ENCODE results near the gene TENM3.
"Not testable (repeated sequence)": the region's sequence is repeated elsewhere in the genome, so short reads cannot be mapped to it uniquely, and the experiment has no call there.

TENM3 gene

DNA sequence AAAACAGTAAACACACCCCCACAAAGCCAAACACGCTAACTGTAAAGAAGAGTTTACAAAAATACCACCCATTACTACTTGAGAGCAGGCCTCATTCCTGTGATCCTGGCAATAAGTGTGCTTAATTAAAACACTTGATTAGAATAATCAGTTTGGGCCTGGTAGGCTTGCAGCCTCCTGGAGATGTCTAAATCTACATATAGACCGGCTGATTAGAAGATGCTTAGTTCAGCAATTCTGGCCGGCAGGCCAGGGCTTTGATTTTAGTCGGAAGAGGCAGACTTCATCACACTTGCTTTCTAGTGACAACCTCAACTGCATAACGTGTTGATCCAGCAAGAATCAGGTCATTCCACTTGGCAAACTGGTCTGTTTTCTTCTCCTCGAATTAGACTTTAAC is 560.0 kb downstream of the TENM3 start:
- no peak for DNase-seq

DNA sequence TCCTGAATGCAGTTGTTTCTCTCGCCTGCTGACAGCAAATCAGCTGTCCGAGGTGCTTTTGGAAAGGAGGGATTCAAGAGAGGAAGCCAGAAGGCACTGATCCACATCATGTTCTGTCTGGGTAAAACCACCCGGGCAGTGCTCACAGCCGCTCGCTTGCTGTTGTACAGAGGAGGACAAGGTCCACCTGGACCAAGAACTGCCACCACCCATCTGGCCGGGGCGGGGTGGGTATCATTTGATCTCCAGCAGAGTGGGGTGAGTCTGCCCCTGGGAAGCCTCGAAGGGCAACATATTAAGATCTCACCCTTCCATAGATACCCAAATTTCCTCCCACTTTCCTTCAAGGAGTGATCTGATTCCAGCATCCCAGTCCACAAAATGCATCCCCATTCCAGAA is 560.9 kb downstream of the TENM3 start:
- DNase-seq, result no peak

DNA sequence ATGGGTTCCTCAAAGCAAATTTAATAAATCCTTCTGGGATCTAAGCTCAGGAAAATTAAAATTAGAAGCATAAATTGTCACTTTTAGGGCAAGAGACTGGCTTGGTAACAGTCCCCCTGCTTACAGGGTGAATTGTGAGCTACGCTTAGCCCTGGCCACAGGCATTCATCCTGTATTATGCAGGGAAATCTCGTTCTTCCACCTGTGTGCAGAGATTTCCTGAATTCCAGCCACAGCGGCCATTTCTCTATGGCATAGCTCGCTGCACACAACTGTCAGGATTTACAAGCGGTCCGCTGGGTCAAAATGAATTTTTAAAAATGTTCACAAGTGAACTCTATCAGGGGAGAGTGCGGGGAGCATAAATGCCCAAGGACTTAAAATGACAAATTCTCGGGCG is 562.1 kb downstream of the TENM3 start:
- no peak for DNase-seq

DNA sequence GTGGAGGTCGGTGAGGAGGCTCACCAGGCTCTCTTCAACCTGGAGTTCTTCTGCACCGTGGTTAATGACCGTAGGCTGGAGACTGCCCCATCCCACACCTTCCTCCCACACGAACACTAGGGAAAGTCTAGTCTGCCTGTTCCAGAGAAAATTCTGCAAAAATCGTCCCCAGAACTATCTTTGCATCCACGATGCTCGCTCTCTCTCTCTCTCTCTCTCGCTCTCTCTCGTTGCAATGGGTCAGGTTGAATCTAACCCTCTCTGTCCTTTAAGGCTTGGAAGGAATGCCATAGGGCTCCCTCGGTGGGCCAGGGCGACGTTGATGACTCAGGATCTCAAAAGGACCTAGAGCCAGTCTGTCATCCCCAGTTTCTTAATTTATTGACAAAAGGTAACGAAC is 562.5 kb downstream of the TENM3 start:
- no peak for DNase-seq

DNA sequence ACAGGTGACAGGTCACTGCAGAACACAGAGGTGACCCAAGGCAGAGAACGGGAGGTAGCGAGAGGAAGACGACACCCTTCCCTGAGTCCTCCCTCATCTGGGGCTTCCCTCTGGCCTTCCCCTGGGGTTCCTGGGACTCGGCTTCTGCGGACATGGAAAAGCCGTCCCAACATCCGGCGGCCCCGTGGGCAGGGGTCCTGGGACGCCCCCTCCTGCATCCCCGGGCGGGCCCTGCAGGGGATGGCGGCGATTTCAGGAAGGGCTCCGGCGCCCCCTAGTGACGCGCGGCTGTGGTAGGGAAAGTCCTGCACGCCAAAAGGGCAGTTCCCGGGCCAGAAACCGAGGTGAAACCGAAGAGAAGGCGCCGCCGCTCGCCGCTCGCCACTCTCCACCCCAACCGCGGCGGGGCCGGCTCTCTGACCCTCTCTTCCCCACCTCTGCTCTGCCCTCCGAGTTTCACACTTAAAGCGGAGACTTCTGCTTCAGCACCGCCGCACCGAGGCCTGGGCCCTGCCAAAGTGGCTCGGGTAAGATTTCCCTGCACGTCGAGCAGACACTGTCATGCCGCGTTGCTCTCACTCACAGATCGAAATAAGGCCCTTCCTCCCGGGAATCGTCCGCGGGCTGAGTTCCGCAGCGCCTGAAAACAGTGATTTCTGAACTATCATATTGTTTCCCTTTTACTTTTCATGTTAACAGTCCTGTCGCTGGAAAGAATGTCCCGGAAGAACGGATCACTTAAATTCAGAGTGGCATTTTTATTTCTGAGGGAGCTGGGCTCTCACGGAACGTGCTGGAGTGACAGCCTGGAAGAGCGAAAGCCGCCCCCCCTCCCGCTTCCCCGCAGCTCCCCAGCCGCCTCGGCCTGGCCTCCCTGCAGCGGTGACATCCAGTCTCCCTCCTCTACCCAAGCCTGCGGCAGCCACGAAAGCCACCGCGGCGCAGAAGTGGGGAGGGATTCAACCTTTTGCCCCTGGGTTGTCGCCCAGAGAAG is 563.4 kb downstream of the TENM3 start:
- DNase-seq, result peak; percentile 79

DNA sequence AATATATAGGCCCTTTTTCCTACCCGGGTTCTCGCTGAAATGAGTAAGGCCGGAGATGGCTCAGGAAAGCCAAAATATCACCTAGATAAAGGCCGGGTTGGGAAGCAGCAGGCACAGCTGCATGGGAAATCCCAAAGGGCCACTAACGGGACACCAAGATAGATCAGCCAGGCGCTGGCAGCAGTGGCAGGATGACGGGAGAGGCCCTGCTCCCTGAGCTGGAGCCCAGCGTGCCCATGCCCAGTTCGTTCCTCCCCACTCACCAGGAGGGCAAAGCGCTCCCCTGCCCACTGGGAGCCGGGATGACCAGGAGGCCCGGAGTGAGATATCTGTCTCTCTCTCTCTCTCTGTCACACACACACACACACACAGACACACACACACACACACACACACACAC is 564.1 kb downstream of the TENM3 start:
- DNase-seq, result no peak

DNA sequence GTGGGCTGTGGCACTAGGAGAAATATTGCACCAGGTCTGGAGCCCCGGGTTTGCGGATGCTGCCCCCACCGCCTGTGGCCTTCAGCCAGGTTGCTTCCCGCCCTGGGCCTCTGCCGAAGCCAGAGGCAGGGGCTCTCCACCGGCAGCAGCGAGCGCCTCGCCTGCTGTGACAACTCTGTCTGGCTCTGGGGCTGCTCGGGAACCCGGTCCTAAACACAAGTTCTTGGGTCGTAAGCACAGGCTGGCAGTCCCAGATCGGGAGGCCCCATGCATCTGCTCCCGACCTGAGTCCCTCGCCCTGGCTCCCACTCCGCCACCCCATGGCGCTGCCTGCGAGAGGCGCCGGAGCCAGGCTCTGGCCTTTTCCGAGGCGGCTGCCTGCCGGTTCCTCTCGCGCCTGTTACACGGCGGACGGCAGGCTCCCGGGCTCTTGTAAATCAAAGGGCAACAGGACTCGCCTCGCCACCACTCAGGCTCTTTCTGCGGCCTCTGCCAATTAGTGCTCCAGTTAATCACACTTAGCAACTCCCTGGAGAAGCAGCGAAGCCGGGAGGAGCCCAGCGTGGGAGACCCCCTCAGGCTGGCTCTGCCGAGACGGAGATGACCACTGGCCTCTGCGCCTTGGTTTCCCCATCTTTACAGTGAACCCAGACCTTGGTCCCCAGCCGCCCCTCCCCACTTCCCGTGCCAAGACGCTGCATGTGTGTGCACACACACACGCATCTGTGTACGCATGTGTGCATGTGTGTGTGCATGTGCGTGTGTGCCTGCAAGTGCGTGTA is 564.8 kb downstream of the TENM3 start:
- DNase-seq, result no peak

DNA sequence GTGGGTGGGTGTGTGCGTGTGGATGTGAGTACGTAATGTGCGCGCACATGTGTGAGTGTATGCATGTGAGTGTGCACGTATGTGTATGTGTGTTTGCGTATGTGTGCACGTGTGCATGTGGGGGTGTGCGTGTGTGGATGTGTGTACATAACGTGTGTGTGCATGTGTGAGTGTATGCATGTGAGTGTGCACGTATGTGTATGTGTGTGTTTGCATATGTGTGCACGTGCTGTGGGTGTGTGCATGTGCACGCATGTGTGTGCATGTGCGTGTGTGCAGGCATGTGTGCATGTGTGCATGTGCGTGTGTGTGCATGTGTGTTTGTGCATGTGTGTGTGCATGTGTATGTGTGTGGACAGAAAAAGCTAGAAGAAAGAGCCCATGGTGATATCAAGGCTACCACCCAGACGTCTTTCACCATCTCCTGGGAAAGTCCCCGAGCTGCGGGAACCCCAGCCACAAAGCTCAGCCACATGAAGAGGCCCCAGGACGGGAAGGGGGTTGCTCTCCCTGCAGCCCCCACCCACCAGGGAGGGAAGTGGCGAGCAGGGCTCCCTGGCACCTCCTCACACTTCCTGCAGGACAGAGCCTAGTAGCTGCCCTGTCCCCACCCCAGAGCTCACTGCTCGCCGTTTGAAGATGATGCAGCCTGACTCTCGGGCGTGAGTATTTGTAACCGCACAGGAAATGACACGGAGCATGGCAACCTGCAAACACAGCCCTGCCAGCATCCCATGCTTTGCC is 565.6 kb downstream of the TENM3 start:
- peak; percentile 72 for DNase-seq

DNA sequence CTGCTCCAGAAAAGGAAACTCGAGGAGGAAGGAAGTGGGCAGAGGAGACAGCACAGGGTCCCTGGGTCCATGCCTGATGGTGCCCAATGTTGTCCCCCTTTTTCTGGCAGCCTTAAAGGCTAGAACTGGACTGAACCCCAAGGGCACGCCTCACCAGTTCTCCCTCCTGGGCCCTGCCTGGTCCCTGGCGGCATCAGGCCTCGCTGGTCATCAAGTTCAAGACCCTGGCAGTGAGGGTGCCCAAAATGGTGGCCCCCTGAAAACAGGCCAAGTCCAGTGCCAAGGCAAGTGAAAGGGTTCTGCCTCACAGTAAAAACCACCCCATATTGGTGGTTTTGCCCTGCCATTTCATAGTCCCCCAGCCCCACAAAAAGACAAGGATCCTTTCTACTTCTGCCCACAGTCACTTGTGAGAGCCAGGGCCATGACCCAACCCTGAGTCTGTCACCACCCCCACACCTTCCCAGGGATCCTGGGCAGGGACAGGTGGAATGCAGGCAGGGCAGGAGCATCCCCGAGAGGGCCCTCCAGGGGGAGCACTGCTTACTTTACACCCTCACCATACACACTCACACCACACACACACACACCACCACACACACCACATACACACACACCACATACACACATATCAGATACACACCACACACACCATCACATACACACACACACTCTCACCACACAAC is 566.4 kb downstream of the TENM3 start:
- peak; percentile 41 for DNase-seq

DNA sequence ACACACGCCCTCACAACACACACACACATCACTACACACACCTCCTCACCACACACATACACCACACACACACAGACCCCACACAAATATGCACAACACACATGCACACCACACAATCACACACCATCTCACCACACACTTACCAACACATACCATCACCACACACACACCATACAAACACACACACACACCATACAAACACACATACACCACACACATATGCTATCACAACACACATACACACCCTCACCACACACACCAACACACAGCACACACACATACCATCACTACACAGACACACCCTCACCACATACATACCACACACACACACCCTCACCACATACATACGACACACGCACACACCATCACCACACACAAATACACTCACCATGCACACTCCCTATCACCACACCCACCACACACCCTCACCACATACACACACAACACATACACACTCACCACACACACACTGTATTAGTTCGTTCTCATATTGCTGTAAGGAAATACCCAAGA is 567.0 kb downstream of the TENM3 start:
- DNase-seq, result no peak

DNA sequence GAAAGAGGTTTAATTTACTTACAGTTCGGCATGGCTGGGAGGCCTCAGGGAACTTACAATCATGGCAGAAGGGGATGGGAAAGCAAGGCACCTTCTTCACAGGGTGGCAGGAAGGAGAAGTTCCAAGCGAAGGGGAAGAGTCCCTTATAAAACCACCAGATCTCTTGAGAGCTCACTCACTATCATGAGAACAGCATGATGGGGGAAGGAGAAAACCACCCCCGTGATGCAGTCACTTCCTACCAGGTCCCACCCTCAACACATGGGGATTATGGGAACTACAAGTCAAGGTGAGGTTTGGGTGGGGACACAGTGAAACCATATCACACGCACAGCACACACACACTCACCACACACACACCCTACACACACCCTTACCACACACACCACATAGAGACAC is 569.7 kb downstream of the TENM3 start:
- DNase-seq, result no peak

DNA sequence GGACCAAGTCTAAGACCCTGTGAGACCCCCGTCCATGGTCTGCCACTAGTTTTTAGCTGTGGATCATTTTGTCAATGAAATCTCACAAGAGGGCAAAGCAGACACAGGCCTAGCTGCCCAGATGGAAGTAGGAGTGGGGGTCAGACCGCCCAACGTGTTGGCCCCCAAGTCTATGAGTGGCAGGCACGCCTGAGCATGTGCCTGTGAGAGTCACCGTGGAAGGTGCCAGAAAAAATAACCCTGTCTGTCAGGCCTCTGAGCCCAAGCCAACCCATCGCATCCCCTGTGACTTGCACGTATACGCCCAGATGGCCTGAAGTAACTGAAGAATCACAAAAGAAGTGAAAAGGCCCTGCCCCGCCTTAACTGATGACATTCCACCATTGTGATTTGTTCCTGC is 570.9 kb downstream of the TENM3 start:
- DNase-seq, result not testable (repeated sequence)

DNA sequence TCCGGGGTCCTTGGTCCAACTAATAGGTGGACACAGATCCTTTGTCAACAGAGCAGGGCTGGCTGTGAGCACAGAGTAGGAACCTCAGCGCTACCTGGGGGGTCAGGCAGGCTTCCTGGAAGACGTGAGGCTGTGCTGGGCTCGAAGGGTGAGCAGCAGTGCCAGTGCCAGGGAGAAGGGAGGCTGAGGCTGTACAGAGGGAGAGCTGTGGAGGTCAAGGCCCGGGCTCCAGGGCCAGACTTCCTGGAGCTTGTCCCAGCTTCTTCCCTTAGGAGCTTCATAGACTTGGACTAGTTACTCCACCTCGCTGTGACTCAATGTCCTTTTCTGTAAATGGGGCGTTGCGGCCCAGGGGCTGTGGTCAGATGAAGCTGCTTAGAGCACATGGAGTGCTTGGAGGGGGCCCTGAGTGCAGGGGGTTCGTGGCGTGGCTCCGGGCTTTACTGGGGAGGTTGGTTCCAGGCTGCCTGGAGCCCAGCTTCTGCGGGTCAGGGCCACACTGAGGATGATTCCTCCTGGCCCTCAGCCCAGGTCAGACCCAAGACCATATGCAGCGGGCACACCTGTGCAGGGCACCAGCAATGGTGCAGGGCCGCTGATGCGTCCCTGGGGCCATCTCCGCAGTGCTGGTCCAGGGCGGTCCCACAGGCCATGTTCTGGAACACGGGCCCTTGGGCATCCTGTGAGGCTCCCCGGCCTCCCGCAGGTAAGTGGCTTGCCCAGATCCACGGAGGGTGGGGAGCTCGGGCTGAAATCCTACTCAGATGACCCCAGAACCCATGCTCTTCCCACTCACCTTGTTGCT is 575.9 kb downstream of the TENM3 start:
- DNase-seq, result no peak

DNA sequence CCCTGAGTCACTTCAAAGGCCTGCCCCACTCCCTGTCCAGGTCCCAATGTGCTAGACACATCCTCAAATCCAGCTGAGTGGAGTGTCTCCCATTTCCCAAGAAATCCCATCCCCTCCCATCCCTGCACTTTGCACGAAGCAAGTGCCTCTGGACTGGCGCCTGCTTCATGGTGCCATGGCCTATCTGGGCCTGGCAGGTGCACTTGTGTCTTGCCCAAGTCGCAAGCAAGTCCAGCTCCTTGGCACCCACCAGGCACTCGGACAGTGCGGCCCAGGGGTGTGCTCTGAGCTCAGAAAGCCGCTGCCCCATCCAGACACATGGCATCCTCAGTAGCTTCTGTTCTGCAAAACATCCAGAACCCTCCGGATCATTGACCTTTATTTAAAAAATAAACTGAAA is 576.5 kb downstream of the TENM3 start:
- no peak for DNase-seq

DNA sequence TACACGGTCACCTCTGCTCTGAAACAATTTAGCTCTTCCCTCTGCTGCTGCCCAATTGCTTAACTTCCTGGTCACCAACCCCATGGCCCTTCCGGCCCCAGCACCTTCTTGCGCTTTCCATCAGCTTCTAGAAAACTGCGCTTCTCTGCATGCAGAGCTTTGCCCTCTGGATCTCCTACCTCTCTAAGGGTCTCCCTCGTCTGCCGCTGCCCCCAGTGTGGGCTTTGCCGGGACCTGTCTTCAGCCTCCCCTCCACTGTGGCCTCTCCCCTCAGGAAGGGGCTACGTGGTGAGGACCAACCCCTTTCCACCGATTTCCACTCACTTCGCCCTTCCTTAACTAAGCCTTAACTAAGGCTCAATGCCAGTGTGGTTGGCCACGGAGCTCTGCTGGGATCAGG is 579.4 kb downstream of the TENM3 start:
- no peak for DNase-seq

DNA sequence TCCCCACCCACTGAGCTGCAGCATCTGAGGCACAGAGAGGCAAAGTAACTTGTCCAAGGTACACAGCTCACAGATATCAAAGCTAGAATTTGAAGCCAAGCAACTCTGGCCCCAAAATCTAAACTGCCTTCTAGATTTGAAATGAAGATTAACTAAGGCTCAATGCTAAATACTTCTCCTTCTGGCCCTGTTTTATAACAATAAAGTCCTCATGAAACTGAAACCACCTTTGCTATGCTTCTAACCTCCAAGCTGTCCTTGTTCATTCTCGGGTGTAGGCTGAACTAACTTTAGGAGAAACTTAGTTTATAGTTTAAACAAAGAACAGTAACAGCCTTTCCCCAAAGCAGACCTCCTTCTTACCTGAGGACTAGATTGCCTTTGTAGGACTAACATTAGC is 580.4 kb downstream of the TENM3 start:
- no peak for DNase-seq

DNA sequence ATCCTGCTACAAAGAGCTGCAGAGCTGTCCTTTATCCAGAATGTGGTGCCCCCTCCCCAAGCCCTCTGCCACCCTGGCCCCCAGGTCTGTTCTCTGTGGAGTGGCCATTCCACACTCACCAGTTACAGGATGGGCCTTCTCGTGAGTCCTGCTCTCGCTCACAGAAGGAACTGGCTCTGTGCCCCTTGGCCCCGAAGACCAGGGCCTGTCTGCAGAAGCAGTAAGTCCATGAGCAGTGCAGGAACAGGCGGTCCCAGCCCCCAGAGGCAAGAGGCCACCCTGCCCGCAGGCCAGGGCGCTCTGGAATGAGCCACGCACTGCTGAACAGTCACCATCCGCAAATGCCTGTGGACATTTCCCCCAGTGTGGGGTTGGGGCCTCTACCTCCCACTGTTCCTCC is 581.8 kb downstream of the TENM3 start:
- no peak for DNase-seq

DNA sequence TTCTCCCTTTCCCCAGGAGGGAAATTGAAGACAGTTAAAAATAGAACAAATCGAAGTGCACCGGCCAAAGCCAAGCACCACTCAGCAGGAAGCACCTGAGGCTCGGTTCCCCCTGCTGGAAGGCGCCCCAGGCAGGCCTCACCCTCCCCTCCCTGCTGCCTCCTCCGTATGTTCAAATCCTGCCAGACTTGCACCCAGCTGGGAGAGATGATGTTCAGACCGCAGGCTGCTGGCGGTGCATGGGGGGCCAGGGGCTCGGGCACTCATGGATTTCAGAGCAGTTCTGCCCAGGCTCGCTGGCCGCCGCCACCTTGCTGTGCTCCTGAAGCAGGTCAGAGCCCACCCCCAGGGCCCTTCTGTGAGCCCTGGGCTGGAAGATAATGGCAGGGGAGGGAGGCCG is 582.6 kb downstream of the TENM3 start:
- DNase-seq, result no peak

DNA sequence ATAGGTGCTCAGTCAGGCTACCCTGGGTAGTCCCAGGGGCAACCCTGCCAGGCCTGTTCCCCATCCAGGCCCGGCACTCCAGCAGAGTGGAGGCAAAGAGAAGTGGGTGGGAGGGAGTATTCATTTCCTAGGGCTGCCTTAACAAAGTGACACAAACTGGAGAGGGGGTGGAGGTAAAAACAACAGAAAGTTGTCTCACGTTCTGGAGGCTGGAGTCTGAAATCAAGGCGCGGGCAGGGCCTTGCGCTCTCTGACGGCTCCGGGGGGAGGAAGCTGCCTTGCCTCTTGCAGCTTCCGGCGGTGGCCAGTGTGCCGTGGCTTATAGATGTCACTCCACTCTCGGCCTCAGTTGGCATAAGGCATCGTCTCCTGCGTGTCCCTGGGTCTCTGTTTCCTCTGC is 583.2 kb downstream of the TENM3 start:
- DNase-seq, result peak; percentile 36

DNA sequence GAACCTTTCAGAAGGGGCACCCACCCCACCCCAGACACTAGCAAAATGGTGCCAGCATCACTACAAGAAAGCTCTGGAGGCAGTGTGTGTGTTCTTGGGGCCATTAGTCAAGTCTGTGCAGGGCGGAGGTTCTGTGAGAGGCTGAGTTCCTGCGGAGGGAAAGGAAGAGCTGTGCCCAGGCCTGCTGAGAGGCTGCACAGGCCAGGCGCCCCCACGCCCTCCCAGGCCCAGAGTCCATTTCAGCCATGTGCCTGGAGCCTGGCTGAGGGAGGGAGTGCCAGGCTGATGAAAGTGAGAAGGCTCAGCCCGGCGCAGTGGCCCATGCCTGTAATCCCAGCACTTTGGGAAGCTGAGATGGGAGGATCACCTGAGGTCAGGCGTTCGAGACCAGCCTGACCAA is 584.0 kb downstream of the TENM3 start:
- no peak for DNase-seq

DNA sequence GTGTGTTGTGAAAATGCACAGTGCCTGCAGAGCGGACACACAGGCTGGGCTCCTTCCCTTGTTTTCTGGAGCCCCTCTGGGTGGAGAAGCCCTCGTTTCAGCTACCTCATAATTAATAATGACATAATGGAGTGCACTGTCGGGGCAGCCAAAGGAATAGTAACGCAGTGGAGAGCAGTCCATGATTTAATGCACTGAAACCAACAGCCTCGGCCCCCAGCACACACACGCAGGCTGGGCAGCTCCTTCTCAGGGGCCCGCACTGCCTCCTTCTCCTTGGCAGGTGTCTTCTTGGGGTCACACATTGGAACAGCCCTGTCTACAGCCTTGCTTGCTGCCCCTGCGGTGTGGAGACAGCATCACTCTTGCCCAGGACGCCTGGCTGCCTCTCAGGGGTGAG is 584.8 kb downstream of the TENM3 start:
- no peak for DNase-seq

Data from stimulated activated CD4-positive, alpha-beta T cell treated with anti-CD3 and anti-CD28 coated beads, Interleukin-15, amount 100 ng/mL, for 24 hours (primary cell).